ENCODE results near the gene PDC.
"Not testable (repeated sequence)": the region's sequence is repeated elsewhere in the genome, so short reads cannot be mapped to it uniquely, and the experiment has no call there.

DNA sequence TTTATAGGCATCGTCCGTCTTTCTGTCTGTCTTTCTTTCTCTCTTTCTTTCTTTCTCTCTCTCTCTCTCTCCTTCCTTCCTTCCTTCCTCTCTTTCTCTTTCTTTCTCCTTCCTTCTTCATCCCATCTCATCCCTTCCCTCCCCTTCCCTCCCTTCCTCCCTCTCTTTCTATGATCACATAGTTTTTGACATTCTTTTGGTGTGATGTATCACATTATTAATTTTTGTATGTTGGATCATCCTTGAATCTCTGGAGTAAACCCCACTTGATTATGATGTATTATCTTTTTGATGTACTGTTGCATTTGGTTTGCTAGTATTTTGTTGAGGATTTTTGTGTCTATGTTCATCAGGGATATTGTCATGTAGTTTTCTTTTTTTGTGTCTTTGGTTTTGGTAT is 59.5 kb downstream of the PDC start:
- not testable (repeated sequence) for TF ChIP-seq POLR2A (IDR thresholded peaks at IDR 0.05)
- TF ChIP-seq, protein P1, sequence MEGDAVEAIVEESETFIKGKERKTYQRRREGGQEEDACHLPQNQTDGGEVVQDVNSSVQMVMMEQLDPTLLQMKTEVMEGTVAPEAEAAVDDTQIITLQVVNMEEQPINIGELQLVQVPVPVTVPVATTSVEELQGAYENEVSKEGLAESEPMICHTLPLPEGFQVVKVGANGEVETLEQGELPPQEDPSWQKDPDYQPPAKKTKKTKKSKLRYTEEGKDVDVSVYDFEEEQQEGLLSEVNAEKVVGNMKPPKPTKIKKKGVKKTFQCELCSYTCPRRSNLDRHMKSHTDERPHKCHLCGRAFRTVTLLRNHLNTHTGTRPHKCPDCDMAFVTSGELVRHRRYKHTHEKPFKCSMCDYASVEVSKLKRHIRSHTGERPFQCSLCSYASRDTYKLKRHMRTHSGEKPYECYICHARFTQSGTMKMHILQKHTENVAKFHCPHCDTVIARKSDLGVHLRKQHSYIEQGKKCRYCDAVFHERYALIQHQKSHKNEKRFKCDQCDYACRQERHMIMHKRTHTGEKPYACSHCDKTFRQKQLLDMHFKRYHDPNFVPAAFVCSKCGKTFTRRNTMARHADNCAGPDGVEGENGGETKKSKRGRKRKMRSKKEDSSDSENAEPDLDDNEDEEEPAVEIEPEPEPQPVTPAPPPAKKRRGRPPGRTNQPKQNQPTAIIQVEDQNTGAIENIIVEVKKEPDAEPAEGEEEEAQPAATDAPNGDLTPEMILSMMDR (IDR thresholded peaks at IDR 0.05), result not testable (repeated sequence)
